SH-SY5Y (cell line): ENCODE results near the gene UGT2B7.

Experiments used
- GATA2 ChIP-seq: IDR thresholded peaks from 2 replicates; pipeline ENCODE4 v1.6.1; 2011; ENCODE audit warnings: mild to moderate bottlenecking, low read depth, low read length
- GATA3 ChIP-seq: IDR thresholded peaks from 2 replicates; pipeline ENCODE4 v1.6.1; 2011; ENCODE audit warnings: low read depth, mild to moderate bottlenecking, low read length, moderate library complexity

DNA sequence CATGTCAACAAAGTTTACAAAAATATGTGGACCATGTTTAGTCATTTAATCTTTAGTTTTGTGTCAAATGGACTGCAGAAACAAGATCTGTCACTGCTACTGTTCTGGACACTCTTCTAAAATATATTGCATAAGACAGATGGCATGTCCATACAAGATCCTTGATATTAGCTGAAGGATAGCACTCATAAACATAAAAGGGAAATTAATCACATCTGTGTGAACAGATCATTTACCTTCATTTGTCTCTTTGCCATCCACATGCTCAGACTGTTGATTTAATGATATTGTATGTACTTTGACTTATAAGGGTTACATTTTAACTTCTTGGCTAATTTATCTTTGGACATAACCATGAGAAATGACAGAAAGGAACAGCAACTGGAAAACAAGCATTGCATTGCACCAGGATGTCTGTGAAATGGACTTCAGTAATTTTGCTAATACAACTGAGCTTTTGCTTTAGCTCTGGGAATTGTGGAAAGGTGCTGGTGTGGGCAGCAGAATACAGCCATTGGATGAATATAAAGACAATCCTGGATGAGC lies at the start of gene UGT2B7:
- no peak for TF ChIP-seq GATA2
- no peak for TF ChIP-seq GATA3
